Measurements from ENCODE around the gene ANKRD40. TPM values are rescaled to one million over a fixed set of nuclear protein-coding genes. Genes with fewer than 3 reads are reported as not detected.

ANKRD40 gene
- total RNA-seq, 1 experiment from 2014 or later, result 45.3 TPM

DNA sequence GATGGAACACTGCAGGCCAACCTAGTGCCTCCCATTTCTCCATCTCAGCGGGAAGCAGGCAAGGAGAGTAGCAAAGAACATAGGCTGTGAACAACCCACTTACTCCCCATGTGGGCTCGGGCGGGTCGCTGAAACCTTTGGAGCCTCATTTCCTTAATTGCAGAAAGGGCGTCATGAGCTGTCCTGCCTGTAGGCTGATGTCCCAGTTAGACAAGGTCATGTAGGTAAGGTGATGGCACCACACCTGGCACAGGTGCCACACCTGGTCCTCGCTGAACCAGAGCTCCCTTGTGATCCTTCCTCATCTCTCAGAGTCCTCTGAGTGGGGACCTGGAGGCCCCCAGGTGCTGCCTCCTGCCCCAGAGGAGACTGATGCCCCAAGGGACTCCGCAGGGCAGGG, 50.1 kb downstream of the ANKRD40 start:
- ATAC-seq (no peak), DNase-seq (ENCODE audit: low spot score) (no peak)
- Mint-ChIP-seq H3K36me3 (no peaks in the 10 kb centered on the region), H3K4me1 (peaks cover 16% of the 10 kb centered on the region), H3K4me3 (no peak overlapping the region), H3K27me3 (ENCODE audit: low read depth) (no peaks in the 10 kb centered on the region), H3K27ac (no peak overlapping the region), H3K9me3 (0 out of 2 replicates have a peak, but pooled peaks cover under 1% of the 10 kb centered on the region)
- POLR2A ChIA-PET, result no interaction called here
- CTCF ChIA-PET, result no interaction called here
- TF ChIP-seq, protein P1, sequence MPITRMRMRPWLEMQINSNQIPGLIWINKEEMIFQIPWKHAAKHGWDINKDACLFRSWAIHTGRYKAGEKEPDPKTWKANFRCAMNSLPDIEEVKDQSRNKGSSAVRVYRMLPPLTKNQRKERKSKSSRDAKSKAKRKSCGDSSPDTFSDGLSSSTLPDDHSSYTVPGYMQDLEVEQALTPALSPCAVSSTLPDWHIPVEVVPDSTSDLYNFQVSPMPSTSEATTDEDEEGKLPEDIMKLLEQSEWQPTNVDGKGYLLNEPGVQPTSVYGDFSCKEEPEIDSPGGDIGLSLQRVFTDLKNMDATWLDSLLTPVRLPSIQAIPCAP (CRISPR knock-in tag; IDR thresholded peaks at IDR 0.05), result no peak
- TF ChIP-seq, protein P2, sequence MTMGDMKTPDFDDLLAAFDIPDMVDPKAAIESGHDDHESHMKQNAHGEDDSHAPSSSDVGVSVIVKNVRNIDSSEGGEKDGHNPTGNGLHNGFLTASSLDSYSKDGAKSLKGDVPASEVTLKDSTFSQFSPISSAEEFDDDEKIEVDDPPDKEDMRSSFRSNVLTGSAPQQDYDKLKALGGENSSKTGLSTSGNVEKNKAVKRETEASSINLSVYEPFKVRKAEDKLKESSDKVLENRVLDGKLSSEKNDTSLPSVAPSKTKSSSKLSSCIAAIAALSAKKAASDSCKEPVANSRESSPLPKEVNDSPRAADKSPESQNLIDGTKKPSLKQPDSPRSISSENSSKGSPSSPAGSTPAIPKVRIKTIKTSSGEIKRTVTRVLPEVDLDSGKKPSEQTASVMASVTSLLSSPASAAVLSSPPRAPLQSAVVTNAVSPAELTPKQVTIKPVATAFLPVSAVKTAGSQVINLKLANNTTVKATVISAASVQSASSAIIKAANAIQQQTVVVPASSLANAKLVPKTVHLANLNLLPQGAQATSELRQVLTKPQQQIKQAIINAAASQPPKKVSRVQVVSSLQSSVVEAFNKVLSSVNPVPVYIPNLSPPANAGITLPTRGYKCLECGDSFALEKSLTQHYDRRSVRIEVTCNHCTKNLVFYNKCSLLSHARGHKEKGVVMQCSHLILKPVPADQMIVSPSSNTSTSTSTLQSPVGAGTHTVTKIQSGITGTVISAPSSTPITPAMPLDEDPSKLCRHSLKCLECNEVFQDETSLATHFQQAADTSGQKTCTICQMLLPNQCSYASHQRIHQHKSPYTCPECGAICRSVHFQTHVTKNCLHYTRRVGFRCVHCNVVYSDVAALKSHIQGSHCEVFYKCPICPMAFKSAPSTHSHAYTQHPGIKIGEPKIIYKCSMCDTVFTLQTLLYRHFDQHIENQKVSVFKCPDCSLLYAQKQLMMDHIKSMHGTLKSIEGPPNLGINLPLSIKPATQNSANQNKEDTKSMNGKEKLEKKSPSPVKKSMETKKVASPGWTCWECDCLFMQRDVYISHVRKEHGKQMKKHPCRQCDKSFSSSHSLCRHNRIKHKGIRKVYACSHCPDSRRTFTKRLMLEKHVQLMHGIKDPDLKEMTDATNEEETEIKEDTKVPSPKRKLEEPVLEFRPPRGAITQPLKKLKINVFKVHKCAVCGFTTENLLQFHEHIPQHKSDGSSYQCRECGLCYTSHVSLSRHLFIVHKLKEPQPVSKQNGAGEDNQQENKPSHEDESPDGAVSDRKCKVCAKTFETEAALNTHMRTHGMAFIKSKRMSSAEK (CRISPR knock-in tag; IDR thresholded peaks at IDR 0.05; ENCODE audit: borderline replicate concordance), result no peak
- TF ChIP-seq, protein P3, sequence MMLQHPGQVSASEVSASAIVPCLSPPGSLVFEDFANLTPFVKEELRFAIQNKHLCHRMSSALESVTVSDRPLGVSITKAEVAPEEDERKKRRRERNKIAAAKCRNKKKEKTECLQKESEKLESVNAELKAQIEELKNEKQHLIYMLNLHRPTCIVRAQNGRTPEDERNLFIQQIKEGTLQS (CRISPR knock-in tag; conservative IDR thresholded peaks at IDR 0.05), result no peak
- TF ChIP-seq NFATC4 (CRISPR knock-in tag; IDR thresholded peaks at IDR 0.05) (no peak), ZNF138 (CRISPR knock-in tag; conservative IDR thresholded peaks at IDR 0.05) (no peak), FOXP1 (CRISPR knock-in tag; IDR thresholded peaks at IDR 0.05; ENCODE audit: borderline replicate concordance) (no peak), EMX1 (CRISPR knock-in tag; IDR thresholded peaks at IDR 0.05) (no peak), PRRX2 (CRISPR knock-in tag; IDR thresholded peaks at IDR 0.05) (no peak), TCF7 (CRISPR knock-in tag; IDR thresholded peaks at IDR 0.05; ENCODE audit: low read depth) (no peak), CREM (CRISPR knock-in tag; IDR thresholded peaks at IDR 0.05) (no peak), ELF4 (CRISPR knock-in tag; IDR thresholded peaks at IDR 0.05; ENCODE audit: low read depth) (no peak)
- TF ChIP-seq, protein P4, sequence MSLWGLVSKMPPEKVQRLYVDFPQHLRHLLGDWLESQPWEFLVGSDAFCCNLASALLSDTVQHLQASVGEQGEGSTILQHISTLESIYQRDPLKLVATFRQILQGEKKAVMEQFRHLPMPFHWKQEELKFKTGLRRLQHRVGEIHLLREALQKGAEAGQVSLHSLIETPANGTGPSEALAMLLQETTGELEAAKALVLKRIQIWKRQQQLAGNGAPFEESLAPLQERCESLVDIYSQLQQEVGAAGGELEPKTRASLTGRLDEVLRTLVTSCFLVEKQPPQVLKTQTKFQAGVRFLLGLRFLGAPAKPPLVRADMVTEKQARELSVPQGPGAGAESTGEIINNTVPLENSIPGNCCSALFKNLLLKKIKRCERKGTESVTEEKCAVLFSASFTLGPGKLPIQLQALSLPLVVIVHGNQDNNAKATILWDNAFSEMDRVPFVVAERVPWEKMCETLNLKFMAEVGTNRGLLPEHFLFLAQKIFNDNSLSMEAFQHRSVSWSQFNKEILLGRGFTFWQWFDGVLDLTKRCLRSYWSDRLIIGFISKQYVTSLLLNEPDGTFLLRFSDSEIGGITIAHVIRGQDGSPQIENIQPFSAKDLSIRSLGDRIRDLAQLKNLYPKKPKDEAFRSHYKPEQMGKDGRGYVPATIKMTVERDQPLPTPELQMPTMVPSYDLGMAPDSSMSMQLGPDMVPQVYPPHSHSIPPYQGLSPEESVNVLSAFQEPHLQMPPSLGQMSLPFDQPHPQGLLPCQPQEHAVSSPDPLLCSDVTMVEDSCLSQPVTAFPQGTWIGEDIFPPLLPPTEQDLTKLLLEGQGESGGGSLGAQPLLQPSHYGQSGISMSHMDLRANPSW (CRISPR knock-in tag; conservative IDR thresholded peaks at IDR 0.05; ENCODE audit: low read depth), result no peak
- TF ChIP-seq, protein P5, sequence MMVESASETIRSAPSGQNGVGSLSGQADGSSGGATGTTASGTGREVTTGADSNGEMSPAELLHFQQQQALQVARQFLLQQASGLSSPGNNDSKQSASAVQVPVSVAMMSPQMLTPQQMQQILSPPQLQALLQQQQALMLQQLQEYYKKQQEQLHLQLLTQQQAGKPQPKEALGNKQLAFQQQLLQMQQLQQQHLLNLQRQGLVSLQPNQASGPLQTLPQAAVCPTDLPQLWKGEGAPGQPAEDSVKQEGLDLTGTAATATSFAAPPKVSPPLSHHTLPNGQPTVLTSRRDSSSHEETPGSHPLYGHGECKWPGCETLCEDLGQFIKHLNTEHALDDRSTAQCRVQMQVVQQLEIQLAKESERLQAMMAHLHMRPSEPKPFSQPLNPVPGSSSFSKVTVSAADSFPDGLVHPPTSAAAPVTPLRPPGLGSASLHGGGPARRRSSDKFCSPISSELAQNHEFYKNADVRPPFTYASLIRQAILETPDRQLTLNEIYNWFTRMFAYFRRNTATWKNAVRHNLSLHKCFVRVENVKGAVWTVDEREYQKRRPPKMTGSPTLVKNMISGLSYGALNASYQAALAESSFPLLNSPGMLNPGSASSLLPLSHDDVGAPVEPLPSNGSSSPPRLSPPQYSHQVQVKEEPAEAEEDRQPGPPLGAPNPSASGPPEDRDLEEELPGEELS (CRISPR knock-in tag; IDR thresholded peaks at IDR 0.05), result no peak
- TF ChIP-seq, protein P6, sequence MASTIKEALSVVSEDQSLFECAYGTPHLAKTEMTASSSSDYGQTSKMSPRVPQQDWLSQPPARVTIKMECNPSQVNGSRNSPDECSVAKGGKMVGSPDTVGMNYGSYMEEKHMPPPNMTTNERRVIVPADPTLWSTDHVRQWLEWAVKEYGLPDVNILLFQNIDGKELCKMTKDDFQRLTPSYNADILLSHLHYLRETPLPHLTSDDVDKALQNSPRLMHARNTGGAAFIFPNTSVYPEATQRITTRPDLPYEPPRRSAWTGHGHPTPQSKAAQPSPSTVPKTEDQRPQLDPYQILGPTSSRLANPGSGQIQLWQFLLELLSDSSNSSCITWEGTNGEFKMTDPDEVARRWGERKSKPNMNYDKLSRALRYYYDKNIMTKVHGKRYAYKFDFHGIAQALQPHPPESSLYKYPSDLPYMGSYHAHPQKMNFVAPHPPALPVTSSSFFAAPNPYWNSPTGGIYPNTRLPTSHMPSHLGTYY (CRISPR knock-in tag; IDR thresholded peaks at IDR 0.05), result no peak
- TF ChIP-seq, protein P7, sequence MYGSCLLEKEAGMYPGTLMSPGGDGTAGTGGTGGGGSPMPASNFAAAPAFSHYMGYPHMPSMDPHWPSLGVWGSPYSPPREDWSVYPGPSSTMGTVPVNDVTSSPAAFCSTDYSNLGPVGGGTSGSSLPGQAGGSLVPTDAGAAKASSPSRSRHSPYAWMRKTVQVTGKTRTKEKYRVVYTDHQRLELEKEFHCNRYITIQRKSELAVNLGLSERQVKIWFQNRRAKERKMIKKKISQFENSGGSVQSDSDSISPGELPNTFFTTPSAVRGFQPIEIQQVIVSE (CRISPR knock-in tag; IDR thresholded peaks at IDR 0.05; ENCODE audit: borderline replicate concordance), result no peak
- TF ChIP-seq, protein P8, sequence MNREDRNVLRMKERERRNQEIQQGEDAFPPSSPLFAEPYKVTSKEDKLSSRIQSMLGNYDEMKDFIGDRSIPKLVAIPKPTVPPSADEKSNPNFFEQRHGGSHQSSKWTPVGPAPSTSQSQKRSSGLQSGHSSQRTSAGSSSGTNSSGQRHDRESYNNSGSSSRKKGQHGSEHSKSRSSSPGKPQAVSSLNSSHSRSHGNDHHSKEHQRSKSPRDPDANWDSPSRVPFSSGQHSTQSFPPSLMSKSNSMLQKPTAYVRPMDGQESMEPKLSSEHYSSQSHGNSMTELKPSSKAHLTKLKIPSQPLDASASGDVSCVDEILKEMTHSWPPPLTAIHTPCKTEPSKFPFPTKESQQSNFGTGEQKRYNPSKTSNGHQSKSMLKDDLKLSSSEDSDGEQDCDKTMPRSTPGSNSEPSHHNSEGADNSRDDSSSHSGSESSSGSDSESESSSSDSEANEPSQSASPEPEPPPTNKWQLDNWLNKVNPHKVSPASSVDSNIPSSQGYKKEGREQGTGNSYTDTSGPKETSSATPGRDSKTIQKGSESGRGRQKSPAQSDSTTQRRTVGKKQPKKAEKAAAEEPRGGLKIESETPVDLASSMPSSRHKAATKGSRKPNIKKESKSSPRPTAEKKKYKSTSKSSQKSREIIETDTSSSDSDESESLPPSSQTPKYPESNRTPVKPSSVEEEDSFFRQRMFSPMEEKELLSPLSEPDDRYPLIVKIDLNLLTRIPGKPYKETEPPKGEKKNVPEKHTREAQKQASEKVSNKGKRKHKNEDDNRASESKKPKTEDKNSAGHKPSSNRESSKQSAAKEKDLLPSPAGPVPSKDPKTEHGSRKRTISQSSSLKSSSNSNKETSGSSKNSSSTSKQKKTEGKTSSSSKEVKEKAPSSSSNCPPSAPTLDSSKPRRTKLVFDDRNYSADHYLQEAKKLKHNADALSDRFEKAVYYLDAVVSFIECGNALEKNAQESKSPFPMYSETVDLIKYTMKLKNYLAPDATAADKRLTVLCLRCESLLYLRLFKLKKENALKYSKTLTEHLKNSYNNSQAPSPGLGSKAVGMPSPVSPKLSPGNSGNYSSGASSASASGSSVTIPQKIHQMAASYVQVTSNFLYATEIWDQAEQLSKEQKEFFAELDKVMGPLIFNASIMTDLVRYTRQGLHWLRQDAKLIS (CRISPR knock-in tag; IDR thresholded peaks at IDR 0.05; ENCODE audit: borderline replicate concordance), result no peak
- TF ChIP-seq, protein P9, sequence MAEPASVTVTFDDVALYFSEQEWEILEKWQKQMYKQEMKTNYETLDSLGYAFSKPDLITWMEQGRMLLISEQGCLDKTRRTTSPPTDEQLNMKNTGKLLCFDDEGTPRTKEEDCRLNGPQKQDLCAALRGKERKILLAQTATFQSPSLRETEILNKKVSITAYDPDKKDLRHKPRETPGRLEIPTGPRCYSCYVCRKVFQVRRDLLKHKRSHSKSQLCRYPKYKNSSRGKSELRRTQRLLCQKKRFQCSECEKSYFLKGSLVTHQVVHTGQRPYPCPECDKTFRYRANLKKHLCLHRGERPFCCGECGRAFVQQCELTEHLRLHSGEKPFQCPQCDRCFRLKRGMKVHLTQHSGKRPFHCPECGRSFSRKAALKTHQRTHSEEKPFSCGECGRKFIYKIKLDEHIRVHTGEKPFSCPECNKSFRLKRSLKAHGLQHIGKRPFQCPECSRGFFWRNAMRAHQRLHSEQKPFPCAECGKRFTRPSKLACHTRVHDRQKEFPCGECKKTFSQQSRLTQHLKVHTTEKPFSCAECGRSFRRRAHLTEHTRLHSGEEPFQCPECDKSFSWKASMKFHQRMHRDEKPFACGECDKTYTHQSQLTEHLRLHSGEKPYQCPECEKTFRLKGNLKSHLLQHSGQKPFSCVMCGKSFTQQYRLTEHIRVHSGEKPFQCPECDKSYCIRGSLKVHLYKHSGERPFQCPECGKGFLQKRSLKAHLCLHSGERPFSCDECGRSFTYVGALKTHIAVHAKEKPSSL (CRISPR knock-in tag; conservative IDR thresholded peaks at IDR 0.05), result no peak
- TF ChIP-seq, protein P10, sequence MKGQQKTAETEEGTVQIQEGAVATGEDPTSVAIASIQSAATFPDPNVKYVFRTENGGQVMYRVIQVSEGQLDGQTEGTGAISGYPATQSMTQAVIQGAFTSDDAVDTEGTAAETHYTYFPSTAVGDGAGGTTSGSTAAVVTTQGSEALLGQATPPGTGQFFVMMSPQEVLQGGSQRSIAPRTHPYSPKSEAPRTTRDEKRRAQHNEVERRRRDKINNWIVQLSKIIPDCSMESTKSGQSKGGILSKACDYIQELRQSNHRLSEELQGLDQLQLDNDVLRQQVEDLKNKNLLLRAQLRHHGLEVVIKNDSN (CRISPR knock-in tag; IDR thresholded peaks at IDR 0.05), result no peak
